WTC11 (cell line): Measurements from ENCODE around the gene VEGFD. TPM values are rescaled to one million over a fixed set of nuclear protein-coding genes. Genes with fewer than 3 reads are reported as not detected.

Experiments
- ATAC-seq: fragments of 200-7000 bp; cut with Tn5 transposase; 2 replicates; pipeline ENCODE4 v1.10.0; 2021; ENCODE audit warnings: mild to moderate bottlenecking, moderate library complexity
- CTCF ChIA-PET: fragments of 300-600 bp; sonication (Branson Sonifier 250); formaldehyde crosslinking; loops from one replicate; lab custom pipeline; 2021; ENCODE audit warnings: antibody characterized with exemption; lab: Charles Lee
- POLR2A ChIA-PET: fragments of 350-600 bp; sonication (Branson Sonifier 250); formaldehyde crosslinking; loops from one replicate; lab custom pipeline; 2021; ENCODE audit warnings: antibody characterized with exemption; lab: Charles Lee
- DNase-seq: peaks from one replicate; pipeline ENCODE4 v3.0.0; 2021; ENCODE audit warnings: low spot score
- H3K27ac Mint-ChIP-seq: 2 replicates; pipeline ENCODE4 v1.8.0; 2021; ENCODE audit warnings: mixed read lengths
- H3K27me3 Mint-ChIP-seq: 2 replicates; pipeline ENCODE4 v1.8.0; 2021; ENCODE audit warnings: low read depth, mild to moderate bottlenecking, moderate library complexity, mixed read lengths
- H3K36me3 Mint-ChIP-seq: 2 replicates; pipeline ENCODE4 v1.8.0; 2021; ENCODE audit warnings: mixed read lengths
- H3K4me1 Mint-ChIP-seq: 2 replicates; pipeline ENCODE4 v1.8.0; 2022; ENCODE audit warnings: mixed read lengths
- H3K4me3 Mint-ChIP-seq: 2 replicates; pipeline ENCODE4 v1.8.0; 2021; ENCODE audit warnings: mild to moderate bottlenecking, moderate library complexity, mixed read lengths
- H3K9me3 Mint-ChIP-seq: 2 replicates; pipeline ENCODE4 v1.8.0; 2021; ENCODE audit warnings: mixed read lengths
- CBFB ChIP-seq: sonication (generic); formaldehyde crosslinking; IDR thresholded peaks from 2 replicates; pipeline ENCODE4 v1.8.1; 2022; ENCODE audit warnings: mild to moderate bottlenecking, low read depth, missing genetic modification reagents
- CREM ChIP-seq: sonication (generic); formaldehyde crosslinking; IDR thresholded peaks from 2 replicates; pipeline ENCODE4 v1.8.1; 2022; ENCODE audit warnings: mild to moderate bottlenecking, missing genetic modification reagents, moderate library complexity
- ESRRA ChIP-seq: sonication (generic); formaldehyde crosslinking; IDR thresholded peaks from 2 replicates; pipeline ENCODE4 v1.8.1; 2022; ENCODE audit warnings: mild to moderate bottlenecking, missing genetic modification reagents, borderline replicate concordance
- IRF2 ChIP-seq: sonication (generic); formaldehyde crosslinking; IDR thresholded peaks from 2 replicates; pipeline ENCODE4 v1.8.0; 2022; ENCODE audit warnings: low read depth, missing genetic modification reagents, borderline replicate concordance
- JUN ChIP-seq: sonication (generic); formaldehyde crosslinking; IDR thresholded peaks from 2 replicates; pipeline ENCODE4 v1.8.0; 2023; ENCODE audit warnings: mild to moderate bottlenecking, missing genetic modification reagents
- MXD4 ChIP-seq: fragments of 250-450 bp; sonication (Bioruptor Pico); IDR thresholded peaks from 2 replicates; pipeline ENCODE4 v1.8.0; 2021; ENCODE audit warnings: mild to moderate bottlenecking, moderate library complexity, borderline replicate concordance
- NFE2L1 ChIP-seq: sonication (generic); formaldehyde crosslinking; IDR thresholded peaks from 2 replicates; pipeline ENCODE4 v1.8.1; 2023; ENCODE audit warnings: missing genetic modification reagents
- NR2C2 ChIP-seq: sonication (generic); formaldehyde crosslinking; IDR thresholded peaks from 2 replicates; pipeline ENCODE4 v1.8.0; 2022; ENCODE audit warnings: mild to moderate bottlenecking, missing genetic modification reagents
- SP1 ChIP-seq: sonication (generic); formaldehyde crosslinking; conservative IDR thresholded peaks from 2 replicates; pipeline ENCODE4 v1.8.1; 2022; ENCODE audit warnings: missing genetic modification reagents
- ZNF317 ChIP-seq: sonication (generic); formaldehyde crosslinking; IDR thresholded peaks from 2 replicates; pipeline ENCODE4 v1.8.1; 2023; ENCODE audit warnings: low read depth, mild to moderate bottlenecking, moderate library complexity, missing genetic modification reagents, borderline replicate concordance
- ZNF423 ChIP-seq: fragments of 250-450 bp; sonication (Bioruptor Pico); IDR thresholded peaks from 2 replicates; pipeline ENCODE4 v2.1.2; 2022; ENCODE audit warnings: mild to moderate bottlenecking, moderate library complexity
- total RNA-seq: library from RNA; stranded (reverse); gene quantifications from 3 replicates; pipeline ENCODE4 v1.2.3, GENCODE V29; 2021
- TF ChIP-seq, protein P1 (sequence below): fragments of 250-450 bp; sonication (Bioruptor Pico); IDR thresholded peaks from 2 replicates; pipeline ENCODE4 v1.9.0; 2021; ENCODE audit warnings: moderate library complexity, mild to moderate bottlenecking, inconsistent platforms, borderline replicate concordance
- TF ChIP-seq, protein P2 (sequence below): sonication (generic); formaldehyde crosslinking; IDR thresholded peaks from 2 replicates; pipeline ENCODE4 v1.8.1; 2022; ENCODE audit warnings: missing genetic modification reagents, borderline replicate concordance
- TF ChIP-seq, protein P3 (sequence below): sonication (generic); formaldehyde crosslinking; IDR thresholded peaks from 2 replicates; pipeline ENCODE4 v1.8.0; 2022; ENCODE audit warnings: mild to moderate bottlenecking, missing genetic modification reagents
- TF ChIP-seq, protein P4 (sequence below): fragments of 200-600 bp; IDR thresholded peaks from 2 replicates; pipeline ENCODE4 v1.8.0; 2022; ENCODE audit warnings: antibody characterized with exemption
- TF ChIP-seq, protein P5 (sequence below): sonication (generic); formaldehyde crosslinking; IDR thresholded peaks from 2 replicates; pipeline ENCODE4 v1.8.1; 2023; ENCODE audit warnings: mild to moderate bottlenecking, missing genetic modification reagents
- TF ChIP-seq, protein P6 (sequence below): sonication (generic); formaldehyde crosslinking; IDR thresholded peaks from 2 replicates; pipeline ENCODE4 v1.8.1; 2023; ENCODE audit warnings: mild to moderate bottlenecking, missing genetic modification reagents
- TF ChIP-seq, protein P7 (sequence below): fragments of 250-450 bp; sonication (Bioruptor Pico); IDR thresholded peaks from 2 replicates; pipeline ENCODE4 v1.9.0; 2021; ENCODE audit warnings: mild to moderate bottlenecking
- TF ChIP-seq, protein P8 (sequence below): fragments of 250-450 bp; sonication (Bioruptor Pico); IDR thresholded peaks from 2 replicates; pipeline ENCODE4 v1.9.0; 2021; ENCODE audit warnings: mild to moderate bottlenecking

The VEGFD gene
- total RNA-seq, 1 experiment from 2014 or later, result not detected

DNA sequence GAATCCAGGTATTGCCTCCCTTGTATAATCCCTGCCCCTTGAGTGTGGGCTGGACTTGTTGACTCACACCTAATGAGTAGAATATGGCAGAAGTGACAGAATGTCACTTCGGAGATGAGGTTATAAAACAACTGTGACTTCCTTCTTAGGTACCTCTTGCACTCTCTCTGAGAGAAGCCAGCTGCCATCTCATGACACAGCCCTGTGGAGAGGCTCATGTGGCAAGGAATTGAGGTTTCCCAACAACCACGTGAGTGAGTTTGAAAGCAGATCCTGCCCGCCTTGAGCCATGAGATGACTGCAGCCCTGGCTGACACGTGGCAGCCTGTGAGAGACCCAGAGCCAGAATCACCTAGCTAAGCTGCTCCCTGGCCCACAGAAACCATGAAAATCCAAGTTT lies 82.3 kb downstream of the VEGFD start:
- H3K4me1 Mint-ChIP-seq, result peaks cover 9% of the 10 kb centered on the region
- ATAC-seq, result no peak
- CTCF ChIA-PET, result interaction anchor here (0.7 kb wide), 1 partner anchor 115 kb away, joined by 3 read pairs; no protein-coding TSS in a partner anchor
- no peak overlapping the region for H3K27ac Mint-ChIP-seq
- DNase-seq, result no peak
- POLR2A ChIA-PET, result no interaction called here
- TF ChIP-seq, protein P1, sequence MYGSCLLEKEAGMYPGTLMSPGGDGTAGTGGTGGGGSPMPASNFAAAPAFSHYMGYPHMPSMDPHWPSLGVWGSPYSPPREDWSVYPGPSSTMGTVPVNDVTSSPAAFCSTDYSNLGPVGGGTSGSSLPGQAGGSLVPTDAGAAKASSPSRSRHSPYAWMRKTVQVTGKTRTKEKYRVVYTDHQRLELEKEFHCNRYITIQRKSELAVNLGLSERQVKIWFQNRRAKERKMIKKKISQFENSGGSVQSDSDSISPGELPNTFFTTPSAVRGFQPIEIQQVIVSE, result no peak
- TF ChIP-seq, protein P2, sequence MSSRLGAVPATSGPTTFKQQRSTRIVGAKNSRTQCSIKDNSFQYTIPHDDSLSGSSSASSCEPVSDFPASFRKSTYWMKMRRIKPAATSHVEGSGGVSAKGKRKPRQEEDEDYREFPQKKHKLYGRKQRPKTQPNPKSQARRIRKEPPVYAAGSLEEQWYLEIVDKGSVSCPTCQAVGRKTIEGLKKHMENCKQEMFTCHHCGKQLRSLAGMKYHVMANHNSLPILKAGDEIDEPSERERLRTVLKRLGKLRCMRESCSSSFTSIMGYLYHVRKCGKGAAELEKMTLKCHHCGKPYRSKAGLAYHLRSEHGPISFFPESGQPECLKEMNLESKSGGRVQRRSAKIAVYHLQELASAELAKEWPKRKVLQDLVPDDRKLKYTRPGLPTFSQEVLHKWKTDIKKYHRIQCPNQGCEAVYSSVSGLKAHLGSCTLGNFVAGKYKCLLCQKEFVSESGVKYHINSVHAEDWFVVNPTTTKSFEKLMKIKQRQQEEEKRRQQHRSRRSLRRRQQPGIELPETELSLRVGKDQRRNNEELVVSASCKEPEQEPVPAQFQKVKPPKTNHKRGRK, result no peak
- TF ChIP-seq ZNF423 (CRISPR knock-in tag), result no peak
- no peak for TF ChIP-seq ZNF317 (CRISPR knock-in tag)
- no peaks in the 10 kb centered on the region for H3K36me3 Mint-ChIP-seq
- H3K27me3 Mint-ChIP-seq, result no peaks in the 10 kb centered on the region; the same call in 1 of the 2 replicates
- H3K9me3 Mint-ChIP-seq, result no peaks in the 10 kb centered on the region
- H3K4me3 Mint-ChIP-seq, result no peak overlapping the region

DNA sequence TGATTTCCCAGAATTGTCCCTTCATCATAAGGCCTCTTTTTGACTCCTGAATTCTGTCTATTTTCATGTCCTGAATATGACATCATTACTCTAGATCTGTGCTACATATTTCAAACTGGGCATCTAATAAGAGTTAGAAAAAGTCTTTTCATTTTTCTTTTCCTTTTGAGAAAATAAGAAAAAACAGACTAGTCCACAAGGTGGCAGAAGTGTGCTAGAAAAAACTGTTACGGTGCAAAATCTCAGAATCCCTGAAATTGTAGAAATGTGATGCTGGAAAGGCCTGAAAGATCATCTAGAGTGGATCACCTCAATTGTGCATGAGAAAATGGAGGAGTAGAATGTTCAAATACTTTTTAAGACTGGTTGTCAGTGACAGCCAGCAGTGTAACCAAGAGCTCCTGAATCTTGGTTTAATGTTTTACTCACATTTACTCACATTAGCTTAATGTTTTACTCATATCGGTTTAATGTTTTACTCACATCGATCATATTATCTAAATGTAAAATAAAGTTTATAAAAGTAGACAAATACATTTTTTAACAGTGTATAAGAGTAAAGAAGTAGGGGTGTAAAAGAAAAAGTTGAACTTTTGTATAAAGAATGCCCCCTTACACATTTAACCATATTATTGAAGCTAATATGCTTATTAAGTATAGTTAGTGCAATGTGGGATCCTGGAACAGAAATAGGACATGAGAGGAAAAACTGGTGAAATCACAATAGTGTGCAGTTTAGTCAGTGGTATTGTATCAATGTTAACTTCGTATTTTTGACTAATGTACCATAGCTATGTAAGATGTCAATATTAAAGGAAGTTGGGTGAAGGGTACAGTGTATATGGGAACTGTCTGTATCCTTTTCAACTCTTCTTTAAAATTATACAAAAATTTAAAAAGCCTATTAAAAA lies 84.0 kb downstream of the VEGFD start:
- ChIA-PET POLR2A (no interaction called here), CTCF (interaction anchor here (0.8 kb wide), 1 partner anchor 244 kb away, joined by 3 read pairs; no protein-coding TSS in a partner anchor)
- Mint-ChIP-seq H3K27ac (no peak overlapping the region), H3K4me3 (no peak overlapping the region), H3K27me3 (no peaks in the 10 kb centered on the region; the same call in 1 of the 2 replicates), H3K9me3 (no peaks in the 10 kb centered on the region), H3K36me3 (no peaks in the 10 kb centered on the region), H3K4me1 (peaks cover 9% of the 10 kb centered on the region)
- ATAC-seq (no peak), DNase-seq (no peak)
- TF ChIP-seq, protein P3, sequence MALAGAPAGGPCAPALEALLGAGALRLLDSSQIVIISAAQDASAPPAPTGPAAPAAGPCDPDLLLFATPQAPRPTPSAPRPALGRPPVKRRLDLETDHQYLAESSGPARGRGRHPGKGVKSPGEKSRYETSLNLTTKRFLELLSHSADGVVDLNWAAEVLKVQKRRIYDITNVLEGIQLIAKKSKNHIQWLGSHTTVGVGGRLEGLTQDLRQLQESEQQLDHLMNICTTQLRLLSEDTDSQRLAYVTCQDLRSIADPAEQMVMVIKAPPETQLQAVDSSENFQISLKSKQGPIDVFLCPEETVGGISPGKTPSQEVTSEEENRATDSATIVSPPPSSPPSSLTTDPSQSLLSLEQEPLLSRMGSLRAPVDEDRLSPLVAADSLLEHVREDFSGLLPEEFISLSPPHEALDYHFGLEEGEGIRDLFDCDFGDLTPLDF (CRISPR knock-in tag), result no peak
- TF ChIP-seq NR2C2 (CRISPR knock-in tag), result no peak
- no peak for TF ChIP-seq NFE2L1 (CRISPR knock-in tag)
- TF ChIP-seq MXD4, result no peak
- TF ChIP-seq, protein P4, sequence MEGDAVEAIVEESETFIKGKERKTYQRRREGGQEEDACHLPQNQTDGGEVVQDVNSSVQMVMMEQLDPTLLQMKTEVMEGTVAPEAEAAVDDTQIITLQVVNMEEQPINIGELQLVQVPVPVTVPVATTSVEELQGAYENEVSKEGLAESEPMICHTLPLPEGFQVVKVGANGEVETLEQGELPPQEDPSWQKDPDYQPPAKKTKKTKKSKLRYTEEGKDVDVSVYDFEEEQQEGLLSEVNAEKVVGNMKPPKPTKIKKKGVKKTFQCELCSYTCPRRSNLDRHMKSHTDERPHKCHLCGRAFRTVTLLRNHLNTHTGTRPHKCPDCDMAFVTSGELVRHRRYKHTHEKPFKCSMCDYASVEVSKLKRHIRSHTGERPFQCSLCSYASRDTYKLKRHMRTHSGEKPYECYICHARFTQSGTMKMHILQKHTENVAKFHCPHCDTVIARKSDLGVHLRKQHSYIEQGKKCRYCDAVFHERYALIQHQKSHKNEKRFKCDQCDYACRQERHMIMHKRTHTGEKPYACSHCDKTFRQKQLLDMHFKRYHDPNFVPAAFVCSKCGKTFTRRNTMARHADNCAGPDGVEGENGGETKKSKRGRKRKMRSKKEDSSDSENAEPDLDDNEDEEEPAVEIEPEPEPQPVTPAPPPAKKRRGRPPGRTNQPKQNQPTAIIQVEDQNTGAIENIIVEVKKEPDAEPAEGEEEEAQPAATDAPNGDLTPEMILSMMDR, result no peak
- TF ChIP-seq ESRRA (CRISPR knock-in tag), result no peak
- TF ChIP-seq, protein P5, sequence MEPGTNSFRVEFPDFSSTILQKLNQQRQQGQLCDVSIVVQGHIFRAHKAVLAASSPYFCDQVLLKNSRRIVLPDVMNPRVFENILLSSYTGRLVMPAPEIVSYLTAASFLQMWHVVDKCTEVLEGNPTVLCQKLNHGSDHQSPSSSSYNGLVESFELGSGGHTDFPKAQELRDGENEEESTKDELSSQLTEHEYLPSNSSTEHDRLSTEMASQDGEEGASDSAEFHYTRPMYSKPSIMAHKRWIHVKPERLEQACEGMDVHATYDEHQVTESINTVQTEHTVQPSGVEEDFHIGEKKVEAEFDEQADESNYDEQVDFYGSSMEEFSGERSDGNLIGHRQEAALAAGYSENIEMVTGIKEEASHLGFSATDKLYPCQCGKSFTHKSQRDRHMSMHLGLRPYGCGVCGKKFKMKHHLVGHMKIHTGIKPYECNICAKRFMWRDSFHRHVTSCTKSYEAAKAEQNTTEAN, result no peak
- no peak for TF ChIP-seq CBFB (CRISPR knock-in tag)
- TF ChIP-seq ZNF423 (CRISPR knock-in tag), result no peak

DNA sequence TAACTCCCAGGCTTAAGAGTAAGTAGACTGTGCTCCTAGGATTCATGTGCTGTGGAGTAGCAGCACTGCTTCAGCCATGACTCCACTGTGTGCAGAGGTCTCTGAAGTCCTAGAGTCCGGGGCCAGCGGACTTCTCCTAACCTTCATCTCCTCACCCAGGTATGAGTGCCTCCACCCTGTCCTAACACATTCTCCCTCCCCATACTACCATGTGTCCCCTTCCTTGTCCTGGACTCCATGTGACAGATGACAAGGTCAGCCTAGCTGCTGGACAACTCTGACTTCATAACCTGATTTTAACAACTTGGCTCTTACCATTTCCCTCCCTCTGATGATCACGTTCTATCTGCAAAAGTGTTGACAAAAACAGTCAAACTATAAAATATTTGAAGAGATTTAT lies 85.4 kb downstream of the VEGFD start:
- ATAC-seq (no peak), DNase-seq (no peak)
- Mint-ChIP-seq H3K27me3 (no peaks in the 10 kb centered on the region; the same call in 1 of the 2 replicates), H3K9me3 (no peaks in the 10 kb centered on the region), H3K4me3 (no peak overlapping the region), H3K4me1 (peaks cover 9% of the 10 kb centered on the region), H3K36me3 (no peaks in the 10 kb centered on the region), H3K27ac (no peak overlapping the region)
- POLR2A ChIA-PET, result no interaction called here
- CTCF ChIA-PET, result no interaction called here
- TF ChIP-seq, protein P6, sequence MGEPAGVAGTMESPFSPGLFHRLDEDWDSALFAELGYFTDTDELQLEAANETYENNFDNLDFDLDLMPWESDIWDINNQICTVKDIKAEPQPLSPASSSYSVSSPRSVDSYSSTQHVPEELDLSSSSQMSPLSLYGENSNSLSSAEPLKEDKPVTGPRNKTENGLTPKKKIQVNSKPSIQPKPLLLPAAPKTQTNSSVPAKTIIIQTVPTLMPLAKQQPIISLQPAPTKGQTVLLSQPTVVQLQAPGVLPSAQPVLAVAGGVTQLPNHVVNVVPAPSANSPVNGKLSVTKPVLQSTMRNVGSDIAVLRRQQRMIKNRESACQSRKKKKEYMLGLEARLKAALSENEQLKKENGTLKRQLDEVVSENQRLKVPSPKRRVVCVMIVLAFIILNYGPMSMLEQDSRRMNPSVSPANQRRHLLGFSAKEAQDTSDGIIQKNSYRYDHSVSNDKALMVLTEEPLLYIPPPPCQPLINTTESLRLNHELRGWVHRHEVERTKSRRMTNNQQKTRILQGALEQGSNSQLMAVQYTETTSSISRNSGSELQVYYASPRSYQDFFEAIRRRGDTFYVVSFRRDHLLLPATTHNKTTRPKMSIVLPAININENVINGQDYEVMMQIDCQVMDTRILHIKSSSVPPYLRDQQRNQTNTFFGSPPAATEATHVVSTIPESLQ (CRISPR knock-in tag), result no peak
- TF ChIP-seq SP1 (no peak), CREM (CRISPR knock-in tag) (no peak), JUN (no peak), CBFB (CRISPR knock-in tag) (no peak), IRF2 (CRISPR knock-in tag) (no peak)
- TF ChIP-seq, protein P7, sequence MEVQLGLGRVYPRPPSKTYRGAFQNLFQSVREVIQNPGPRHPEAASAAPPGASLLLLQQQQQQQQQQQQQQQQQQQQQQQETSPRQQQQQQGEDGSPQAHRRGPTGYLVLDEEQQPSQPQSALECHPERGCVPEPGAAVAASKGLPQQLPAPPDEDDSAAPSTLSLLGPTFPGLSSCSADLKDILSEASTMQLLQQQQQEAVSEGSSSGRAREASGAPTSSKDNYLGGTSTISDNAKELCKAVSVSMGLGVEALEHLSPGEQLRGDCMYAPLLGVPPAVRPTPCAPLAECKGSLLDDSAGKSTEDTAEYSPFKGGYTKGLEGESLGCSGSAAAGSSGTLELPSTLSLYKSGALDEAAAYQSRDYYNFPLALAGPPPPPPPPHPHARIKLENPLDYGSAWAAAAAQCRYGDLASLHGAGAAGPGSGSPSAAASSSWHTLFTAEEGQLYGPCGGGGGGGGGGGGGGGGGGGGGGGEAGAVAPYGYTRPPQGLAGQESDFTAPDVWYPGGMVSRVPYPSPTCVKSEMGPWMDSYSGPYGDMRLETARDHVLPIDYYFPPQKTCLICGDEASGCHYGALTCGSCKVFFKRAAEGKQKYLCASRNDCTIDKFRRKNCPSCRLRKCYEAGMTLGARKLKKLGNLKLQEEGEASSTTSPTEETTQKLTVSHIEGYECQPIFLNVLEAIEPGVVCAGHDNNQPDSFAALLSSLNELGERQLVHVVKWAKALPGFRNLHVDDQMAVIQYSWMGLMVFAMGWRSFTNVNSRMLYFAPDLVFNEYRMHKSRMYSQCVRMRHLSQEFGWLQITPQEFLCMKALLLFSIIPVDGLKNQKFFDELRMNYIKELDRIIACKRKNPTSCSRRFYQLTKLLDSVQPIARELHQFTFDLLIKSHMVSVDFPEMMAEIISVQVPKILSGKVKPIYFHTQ (CRISPR knock-in tag), result no peak
- TF ChIP-seq, protein P8, sequence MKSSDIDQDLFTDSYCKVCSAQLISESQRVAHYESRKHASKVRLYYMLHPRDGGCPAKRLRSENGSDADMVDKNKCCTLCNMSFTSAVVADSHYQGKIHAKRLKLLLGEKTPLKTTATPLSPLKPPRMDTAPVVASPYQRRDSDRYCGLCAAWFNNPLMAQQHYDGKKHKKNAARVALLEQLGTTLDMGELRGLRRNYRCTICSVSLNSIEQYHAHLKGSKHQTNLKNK (CRISPR knock-in tag), result no peak
